HG03066 (cell line): Measurements from ENCODE around the gene AEBP2.

Experiments
- ATAC-seq: cut with Tn5 transposase; IDR thresholded peaks from one replicate; pipeline ENCODE4 v1.9.1; 2021; ENCODE audit warnings: low read depth; ENCODE audit not compliant: unreplicated experiment

AEBP2 gene

DNA sequence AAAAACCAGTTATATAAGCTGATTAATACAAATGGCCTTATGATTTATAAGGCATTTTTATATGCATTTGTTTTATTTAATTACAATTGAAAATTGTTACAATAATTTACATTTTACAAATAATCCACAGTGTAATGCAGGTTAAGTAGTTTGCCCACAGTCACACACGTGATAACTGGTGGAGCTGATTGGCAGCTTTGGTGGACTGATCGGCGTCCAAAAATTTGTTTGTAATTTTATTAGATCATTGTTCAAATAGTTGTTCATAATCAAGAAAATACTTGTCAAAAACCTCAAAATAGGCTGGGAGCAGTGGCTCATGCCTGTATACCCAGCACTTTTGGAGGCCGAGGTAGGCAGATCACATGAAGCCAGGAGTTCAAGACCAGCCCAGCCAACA lies 59.7 kb downstream of the AEBP2 start:
- ATAC-seq, result no peak

DNA sequence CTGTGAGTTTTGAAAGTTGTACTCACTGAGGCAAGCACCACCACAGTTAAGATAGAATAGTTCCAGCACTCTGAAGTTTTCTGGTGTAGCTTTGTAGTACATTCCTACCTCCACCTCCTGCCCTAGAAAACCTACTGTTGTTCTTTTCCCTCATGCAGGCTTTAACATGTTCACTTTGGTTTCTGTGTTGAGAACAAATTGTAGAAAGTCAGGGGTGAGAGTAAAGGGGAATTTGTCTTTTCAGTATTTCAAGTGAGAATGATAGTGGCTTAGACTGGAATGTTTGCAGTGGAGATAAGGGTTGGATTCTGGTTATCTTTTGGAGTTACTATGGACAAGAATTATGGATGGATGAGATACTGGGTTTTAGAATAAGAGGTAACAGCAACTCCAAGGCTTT lies 67.2 kb downstream of the AEBP2 start:
- ATAC-seq, result no peak

DNA sequence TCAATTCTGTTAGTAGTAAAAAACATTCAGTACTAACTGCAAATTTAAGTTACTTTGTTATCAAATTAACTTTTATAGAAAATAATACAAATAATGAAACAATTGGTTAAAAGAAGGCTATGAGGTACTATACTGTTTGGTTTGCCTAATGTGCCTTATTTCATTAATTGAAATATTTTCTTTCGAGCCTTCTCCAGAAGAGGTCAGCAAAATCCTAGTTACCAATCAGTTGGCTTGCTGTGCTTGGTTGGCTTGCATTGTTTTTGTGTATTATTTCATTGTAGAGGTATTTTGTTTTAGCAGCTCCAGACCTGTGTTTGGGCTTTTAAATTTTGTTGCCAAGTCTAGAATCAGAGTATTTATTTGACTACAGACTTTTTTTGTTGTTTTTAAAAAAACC lies 68.5 kb downstream of the AEBP2 start:
- ATAC-seq, result no peak

DNA sequence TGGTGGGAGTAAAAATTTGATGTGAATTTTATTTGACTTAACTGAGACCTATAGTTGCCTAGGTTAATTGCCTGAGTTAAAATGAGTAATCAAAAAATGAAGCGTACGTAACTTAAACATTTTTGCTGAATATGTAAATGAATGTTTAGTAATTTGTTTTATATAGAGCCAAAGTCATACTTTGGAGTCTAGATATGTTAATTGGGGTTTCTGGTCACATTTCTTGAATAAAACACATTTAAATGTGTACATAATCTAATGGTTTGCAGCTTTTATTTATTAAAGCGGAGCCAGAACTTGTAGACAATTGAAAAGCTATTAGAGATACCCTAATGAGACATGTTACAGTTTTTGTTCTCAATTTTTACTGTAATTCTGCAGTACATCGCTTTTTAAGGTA lies 71.2 kb downstream of the AEBP2 start:
- ATAC-seq, result no peak

DNA sequence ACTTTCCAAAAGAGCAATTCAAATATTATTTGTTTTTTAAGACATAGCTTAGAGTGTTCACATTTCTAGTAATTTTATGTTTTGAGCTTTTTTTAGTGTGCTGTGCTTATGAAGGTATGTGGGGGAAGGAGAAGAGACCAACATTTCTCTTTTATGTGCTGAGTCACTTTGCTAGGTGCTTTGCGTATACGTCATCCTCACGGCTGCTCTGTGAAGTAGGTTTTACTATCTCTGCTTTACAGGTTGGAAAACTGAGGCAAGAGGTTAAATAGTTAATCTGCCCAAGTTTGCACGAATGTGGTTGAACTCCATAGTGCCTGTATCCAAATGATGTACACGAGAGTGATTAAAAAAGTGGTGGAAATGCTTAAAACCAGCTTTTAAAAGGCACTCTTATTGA lies 75.9 kb downstream of the AEBP2 start:
- no peak for ATAC-seq

DNA sequence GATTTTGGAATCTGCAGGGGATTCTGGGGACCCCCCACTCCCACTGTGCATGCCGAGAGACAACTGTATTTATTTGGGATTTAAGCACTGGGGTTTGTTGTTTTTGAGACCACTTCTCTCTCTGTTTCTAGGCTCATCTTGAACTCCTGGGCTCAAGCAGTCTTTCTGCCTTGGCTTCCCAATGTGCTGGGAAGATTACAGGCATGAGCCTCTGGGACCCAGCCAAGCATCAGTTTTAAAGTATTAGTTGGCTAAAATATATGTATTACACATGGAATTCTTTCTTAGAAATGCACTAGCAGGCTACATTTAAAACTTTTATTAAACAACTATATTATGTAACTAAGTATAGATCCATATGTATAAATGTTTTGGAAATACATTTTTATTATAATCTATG lies 78.3 kb downstream of the AEBP2 start:
- no peak for ATAC-seq

DNA sequence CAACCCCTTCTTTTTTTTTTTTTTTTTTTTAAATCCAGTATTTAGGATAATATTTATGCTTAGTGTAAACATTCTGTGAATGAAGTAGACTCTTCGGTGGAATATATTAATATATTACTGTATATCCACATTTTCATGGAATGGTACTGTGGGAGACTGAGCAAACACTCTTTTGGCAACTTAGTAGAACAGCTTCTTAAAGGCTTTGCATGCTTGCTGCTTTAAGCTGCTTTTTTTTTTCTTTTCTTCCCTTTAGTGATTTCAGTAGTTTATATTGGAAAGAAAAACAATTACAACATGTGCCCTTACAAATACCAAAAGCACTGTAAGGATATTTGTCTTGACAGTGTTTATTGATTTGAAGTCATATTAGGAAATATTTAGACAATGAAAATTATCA lies 78.9 kb downstream of the AEBP2 start:
- no peak for ATAC-seq

DNA sequence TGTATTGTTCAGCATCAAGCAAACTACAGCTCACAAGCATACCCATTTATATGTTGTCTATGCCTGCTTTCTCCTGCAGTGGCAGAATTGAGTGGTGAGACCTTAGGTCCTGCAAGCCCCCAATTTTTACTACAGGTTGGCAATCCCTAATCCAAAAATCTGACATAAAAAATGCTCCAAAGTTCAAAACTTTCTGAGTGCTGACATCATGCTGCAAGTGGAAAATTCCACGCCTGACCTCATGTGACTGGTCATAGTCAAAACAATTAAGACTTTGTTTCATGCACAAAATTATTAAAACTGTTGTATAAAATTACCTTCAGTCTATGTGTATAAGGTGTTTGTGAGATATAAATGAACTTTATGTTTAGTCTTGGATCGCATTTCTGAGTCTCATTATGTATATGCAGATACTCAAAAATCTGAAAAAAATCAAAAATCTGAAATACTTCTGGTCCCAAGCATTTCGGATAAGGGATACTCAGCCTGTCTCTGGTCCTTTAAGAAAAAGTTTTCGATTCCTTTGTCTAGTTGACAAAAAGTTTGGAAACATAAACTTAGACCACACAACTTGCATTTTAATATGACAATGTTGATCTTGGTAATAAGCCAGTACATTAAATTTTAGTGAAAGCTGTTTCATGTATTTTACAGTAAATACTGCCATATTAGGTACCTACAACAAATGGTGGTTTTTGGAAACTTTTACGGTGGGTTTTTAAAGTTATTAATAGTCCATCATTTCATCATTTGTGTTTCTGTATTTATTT lies 81.5 kb downstream of the AEBP2 start:
- ATAC-seq, result no peak

DNA sequence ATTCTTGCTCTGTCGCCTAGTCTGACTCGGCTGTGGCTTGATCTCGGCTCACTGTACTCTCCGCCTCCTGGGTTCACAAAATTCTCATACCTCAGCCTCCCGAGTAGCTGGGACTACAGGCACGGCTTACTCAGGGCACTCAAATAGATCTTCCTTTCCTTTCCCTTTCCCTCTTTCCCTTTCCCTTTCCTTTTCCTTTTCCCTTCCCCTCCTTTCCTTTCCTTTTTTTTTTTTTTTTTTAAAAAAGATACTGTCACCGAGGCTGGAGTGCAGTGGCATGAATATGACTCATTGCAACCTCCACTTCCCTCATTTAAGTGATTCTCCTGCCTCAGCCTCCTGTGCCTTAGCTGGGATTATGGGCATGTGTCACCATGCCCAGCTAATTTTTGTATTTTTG lies 86.0 kb downstream of the AEBP2 start:
- ATAC-seq, result no peak

DNA sequence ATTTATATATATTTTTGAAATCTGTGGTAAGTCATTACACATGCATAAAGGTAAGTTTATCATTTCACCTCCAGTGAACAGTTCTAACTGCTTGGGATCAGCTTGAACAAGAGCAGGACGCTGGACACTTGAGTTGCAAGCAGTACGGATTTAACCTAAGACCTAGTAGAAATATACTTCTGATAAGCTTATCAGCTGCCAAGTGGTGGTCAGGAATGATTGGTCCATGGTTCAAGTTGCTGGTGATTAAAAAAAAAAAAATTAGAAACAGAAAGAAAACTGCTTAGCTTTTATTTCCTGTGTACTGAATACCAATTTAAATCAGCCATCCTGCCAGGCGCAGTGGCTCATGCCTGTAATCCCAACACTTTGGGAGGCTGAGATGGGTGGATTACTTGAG lies 88.6 kb downstream of the AEBP2 start:
- ATAC-seq, result no peak

DNA sequence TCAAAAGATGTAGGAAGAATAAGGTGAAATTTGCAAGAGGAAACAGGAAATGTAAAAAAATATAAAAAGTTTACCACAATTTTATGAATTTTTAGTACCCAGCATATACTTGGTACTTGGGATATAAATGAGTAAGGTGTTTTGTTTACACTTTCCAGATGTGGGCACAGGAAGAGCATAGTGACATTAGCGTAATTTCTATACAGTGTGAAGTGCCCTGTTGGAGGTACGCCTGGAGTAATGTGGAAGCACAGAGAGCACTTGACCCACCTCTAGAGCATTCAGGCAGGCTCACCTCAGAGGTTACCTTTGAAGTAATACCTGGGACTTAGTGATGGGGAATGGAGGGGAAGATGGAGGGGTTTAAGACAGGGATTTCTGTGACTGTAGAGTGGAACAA lies 89.5 kb downstream of the AEBP2 start:
- no peak for ATAC-seq

DNA sequence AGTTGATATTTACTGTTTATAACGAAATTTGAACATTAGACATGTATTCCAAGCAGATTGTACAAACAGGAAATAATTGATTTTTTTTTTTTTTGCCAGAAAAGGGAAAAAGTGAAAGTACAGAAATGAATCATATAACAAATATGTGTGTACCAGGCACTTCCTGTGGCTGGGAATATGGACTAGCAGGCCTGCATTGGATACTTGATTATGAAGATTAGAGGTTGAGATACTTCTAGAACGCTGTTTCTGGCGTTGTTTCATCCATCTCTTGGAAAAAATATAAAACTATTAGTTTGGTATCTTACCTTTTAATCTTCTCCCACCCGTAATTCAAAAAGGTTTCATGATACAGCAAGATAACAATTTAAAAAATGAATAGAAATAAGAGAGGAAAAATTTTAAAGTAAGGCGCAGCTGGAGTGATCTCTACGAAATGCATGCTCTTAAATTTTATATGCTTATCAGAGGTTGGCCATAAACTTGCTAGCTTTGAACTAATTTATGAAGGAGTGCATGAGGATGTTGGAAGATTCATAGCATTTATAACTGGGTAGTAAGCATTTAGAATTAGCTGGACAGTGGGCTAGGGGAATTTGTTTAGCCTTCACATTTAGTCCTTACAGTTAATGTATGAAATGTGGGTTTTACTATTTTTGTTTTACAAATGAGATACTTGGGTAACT lies 90.8 kb downstream of the AEBP2 start:
- ATAC-seq, result no peak

DNA sequence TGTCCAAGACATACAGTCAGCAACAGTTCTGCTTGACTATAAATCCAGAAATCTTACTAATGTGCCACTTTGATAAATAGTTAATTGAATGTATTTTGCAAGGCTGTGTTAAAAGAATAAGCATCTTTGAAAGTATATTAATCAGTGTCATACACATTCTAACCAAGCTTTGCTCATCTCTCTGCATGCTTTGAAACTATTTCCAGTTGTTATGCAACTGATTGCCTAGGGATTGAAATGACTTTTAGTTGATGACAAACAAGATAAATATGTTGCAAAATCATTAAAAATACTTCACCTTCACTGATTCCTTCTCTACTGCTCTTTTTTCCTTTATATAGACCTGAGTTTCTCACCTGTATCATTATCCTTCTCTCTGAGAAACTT lies 91.3 kb downstream of the AEBP2 start:
- ATAC-seq, result no peak

DNA sequence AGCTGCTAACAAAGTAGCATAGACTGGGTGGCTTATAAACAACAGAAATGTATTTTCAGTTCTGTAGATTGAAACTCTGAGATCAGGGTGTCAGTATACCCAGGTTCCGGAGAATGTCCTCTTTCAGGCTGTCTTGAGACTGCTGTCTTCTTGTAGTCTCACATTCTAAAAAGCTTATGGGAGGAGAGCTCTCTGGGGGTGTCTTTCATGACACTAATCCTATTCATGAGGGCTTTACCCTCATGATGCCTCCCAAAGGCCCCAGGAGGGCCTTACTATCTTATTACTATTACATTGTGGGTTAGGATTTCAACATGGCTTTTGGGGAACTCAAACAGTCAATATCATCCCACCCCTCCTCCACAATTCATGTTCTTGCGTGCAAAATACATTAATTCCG lies 94.3 kb downstream of the AEBP2 start:
- ATAC-seq, result no peak

DNA sequence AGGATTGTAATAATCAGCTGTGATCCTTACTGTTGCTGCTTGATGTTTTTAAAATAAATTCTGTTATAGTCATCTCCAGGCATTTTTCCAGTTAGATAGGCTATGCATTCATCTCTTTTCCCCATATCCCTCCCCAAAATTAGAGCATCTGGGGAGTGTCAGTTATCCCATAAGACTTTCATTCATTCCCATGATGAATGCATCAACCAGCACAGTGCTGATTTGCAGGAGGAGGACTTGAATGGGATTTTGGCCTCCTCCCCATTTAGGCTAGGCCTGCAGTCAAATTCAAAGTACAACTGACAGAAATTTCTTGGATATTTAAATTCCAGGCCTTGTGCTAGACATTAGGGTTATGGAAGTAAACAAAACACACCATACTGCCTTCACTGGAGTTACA lies 99.8 kb downstream of the AEBP2 start:
- ATAC-seq, result no peak

DNA sequence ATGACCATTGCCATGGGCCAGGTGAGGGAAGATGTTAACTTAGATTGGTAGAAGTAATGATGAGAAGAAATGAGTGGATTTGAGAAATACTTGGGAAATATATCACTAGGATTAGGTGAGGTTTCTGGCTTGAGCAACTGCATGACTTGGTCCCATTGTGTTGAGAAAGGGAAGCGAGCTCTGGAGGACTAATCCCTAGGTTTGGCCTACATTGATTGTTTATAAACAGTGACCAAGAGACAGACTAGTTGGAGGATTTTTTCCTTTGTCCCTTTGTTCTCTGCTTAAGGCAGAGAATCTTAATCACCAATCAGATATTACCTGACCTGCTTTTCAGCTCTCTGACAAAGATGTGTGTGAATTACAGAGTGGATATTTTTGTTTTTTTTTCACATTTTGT lies 100.5 kb downstream of the AEBP2 start:
- ATAC-seq, result no peak

DNA sequence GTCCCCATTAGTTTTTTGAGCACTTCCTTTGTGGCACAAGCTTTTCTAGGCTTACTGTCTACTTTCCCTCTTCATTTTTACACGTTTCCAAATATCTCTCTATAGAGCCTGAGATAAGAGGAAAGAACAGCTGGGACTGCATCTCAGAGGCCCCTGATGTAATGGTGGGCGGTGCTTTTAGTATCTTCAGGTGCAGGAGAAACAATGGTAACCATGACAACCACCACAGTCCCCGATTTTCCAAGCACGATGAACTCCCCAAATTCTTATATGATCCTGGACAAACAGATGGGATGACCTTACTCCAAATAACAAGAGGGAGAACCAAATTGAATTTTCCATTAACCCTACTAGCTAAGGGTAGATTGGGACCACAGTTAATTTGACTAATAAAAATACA lies 103.3 kb downstream of the AEBP2 start:
- ATAC-seq, result no peak

DNA sequence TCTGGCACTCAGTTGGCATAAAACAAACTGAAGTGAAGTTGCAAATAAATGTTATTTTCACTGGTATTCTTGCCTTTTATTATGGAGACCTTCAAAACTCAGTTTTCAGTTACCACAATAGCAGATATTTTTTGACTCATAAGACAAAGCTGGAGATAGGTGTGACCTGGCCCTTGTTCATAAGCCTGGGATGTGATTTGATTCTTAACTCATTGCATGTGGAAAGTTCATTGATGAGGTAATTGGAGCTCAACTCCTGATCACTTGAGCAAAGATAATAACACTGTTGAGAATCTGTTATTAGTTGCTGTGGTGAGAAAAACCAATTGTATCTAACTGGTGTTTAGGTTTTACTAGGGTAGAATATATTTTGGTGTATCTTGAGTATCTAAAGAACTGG lies 105.1 kb downstream of the AEBP2 start:
- no peak for ATAC-seq

DNA sequence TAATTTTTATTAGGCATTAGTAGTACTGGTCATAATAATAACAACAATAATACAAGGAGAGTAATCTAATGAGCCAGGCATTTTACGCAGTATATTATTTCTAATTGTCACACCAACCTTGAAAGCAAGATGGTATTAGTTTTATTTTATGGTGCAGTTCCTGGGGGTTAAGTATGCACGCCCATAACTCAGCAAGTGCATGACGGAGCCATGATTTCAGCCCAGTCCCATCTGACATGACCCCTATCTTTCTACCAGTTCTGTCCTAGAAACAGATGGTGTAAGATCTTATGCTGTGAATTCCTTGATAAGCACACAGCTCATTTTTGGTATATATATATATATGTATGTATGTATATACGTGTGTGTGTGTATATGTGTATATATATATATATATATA lies 106.0 kb downstream of the AEBP2 start:
- ATAC-seq, result no peak

DNA sequence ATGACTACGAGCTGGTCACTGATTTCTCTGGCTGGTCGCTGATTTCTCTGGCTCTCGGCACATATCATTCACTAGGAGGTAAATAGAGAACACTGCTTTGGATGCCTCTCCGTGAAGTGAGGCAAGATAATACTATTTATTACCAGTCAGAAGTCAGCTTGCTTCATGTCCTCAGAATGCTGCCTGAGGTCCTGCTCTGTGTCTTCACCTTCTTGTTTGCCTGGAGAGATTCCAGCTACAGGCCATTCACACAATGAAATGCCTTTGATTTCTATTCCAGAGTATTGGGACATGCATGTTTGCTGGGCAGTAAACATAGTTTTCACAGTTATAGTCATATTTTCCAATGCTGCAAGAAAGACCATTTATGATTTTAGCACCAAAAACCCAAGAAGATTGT lies 106.7 kb downstream of the AEBP2 start:
- no peak for ATAC-seq

DNA sequence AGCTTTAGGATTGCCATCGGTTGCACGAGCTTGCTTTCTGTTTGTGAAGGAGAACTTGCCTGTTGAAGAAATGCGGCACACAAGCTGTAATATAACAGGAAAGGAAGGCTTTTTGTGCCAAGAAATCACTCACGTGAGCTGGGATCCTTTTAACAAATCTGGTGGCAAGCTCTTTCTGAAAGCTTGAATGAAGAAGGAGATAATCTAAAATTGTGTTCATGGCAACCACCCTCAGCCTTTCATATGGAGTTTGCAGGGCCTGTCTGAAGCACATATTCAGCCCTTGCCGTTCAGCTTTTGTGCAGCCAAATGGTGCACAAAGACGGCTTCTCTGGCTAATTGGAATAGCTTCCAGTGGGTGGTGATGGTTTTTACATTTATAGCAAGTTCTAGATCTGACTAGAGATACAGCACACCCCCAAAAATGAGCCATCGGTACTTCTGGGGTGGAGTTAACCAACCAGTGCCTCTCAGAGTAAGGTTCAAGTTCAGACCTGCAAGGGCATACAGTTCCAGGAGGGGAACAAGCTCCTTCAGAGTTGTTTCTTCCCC lies 107.4 kb downstream of the AEBP2 start:
- no peak for ATAC-seq

DNA sequence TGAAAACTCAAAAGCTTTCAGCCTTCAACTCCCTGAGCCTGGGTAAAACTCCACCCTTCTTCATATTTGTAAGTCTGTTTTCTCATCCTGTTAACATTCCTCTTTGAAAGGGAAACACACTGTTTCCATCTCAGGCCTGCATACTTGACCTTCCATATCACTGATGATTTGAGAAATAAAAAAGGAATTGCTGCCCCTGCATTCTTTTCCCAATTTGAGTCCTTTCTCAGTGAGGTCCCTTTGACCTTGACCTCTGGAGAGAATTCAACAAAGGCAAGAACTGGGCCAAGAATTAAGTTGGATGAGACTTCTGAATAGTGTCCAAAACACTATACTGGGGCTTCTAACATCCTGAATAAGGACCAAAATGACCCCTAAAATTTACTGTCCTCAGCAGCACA lies 108.0 kb downstream of the AEBP2 start:
- no peak for ATAC-seq
